ENCODE measurements around the gene ZNF76. TPM values are rescaled to one million over a fixed set of nuclear protein-coding genes. Genes with fewer than 3 reads are reported as not detected.

Gene ZNF76
- total RNA-seq, 2 experiments from 2014 or later: 31.0 to 59.5 TPM

GRCh38 chr6:35311390-35312075 lies 52.0 kb downstream of the ZNF76 start:
- Histone ChIP-seq H3K4me2 (ENCODE audit: low read length) (peak overlapping the region; percentile 89), H3K36me3 (ENCODE audit: insufficient read depth, low read length) (peaks cover 30% of the 10 kb centered on the region), H4K20me1 (ENCODE audit: insufficient read depth, low read length) (no peaks in the 10 kb centered on the region), H3K9me2 (ENCODE audit: insufficient read depth, low read length) (no peaks in the 10 kb centered on the region), H3K27ac (ENCODE audit: low read depth, low read length, poor library complexity, severe bottlenecking) (peak overlapping the region; percentile 78), H3K4me1 (ENCODE audit: insufficient read depth, low read length, poor library complexity, severe bottlenecking) (peaks cover 44% of the 10 kb centered on the region), H3K4me3 (ENCODE audit: low read depth, low read length, poor library complexity, severe bottlenecking) (peak overlapping the region; percentile 49), H2AFZ (ENCODE audit: low read length) (peak overlapping the region; percentile 60; the same call in 1 of the 2 replicates), H3K79me2 (ENCODE audit: insufficient read depth, low read depth, low read length) (no peaks in the 10 kb centered on the region), H3K9me3 (ENCODE audit: low read length) (no peaks in the 10 kb centered on the region)
- intact Hi-C loops (cut with micrococcal nuclease; ENCODE audit: unreplicated experiment): no loop called here
- BruUV-seq (replicated peaks): no TSS peak
- peak; percentile 82 for DNase-seq (ENCODE audit: low spot score)
- POLR2A ChIA-PET: interaction anchor here (0.9 to 1.9 kb wide), 4 partner anchors 9 to 17 kb away, joined by 3 to 8 read pairs (median 4); partner anchors contain the start of gene DEF6
- no peak for TF ChIP-seq EZH2phosphoT487 (IDR thresholded peaks at IDR 0.05; ENCODE audit: borderline replicate concordance, low read depth, low read length)
- TF ChIP-seq CTCF (conservative IDR thresholded peaks at IDR 0.05; ENCODE audit: low read length): no peak
- CTCF ChIA-PET (ENCODE audit: unreplicated experiment): interaction anchor here (1.0 kb wide), 1 partner anchor 13 kb away, joined by 5 read pairs; no protein-coding TSS in a partner anchor

- H3K4me1 ChIP-seq (ENCODE audit: insufficient read depth, low read length, poor library complexity, severe bottlenecking): peaks cover 44% of the 10 kb centered on the region
- BruUV-seq (replicated peaks): no TSS peak
- no peaks in the 10 kb centered on the region for H3K9me3 ChIP-seq (ENCODE audit: low read length)
- H3K4me2 ChIP-seq (ENCODE audit: low read length): peak overlapping the region; percentile 89
- peak overlapping the region; percentile 60; the same call in 1 of the 2 replicates for H2AFZ ChIP-seq (ENCODE audit: low read length)
- DNase-seq (ENCODE audit: low spot score): no peak
- CTCF ChIA-PET (ENCODE audit: unreplicated experiment): no interaction called here
- peak overlapping the region; percentile 49 for H3K4me3 ChIP-seq (ENCODE audit: low read depth, low read length, poor library complexity, severe bottlenecking)
- TF ChIP-seq CTCF (conservative IDR thresholded peaks at IDR 0.05; ENCODE audit: low read length): peak; percentile 46; the same call in 1 of the 2 replicates
- TF ChIP-seq EZH2phosphoT487 (IDR thresholded peaks at IDR 0.05; ENCODE audit: borderline replicate concordance, low read depth, low read length): no peak
- H3K27ac ChIP-seq (ENCODE audit: low read depth, low read length, poor library complexity, severe bottlenecking): peak overlapping the region; percentile 78
- H3K9me2 ChIP-seq (ENCODE audit: insufficient read depth, low read length): no peaks in the 10 kb centered on the region
- H3K36me3 ChIP-seq (ENCODE audit: insufficient read depth, low read length): peaks cover 37% of the 10 kb centered on the region
- POLR2A ChIA-PET: interaction anchor here (0.9 to 1.9 kb wide), 2 partner anchors 9 to 14 kb away, joined by 3 to 8 read pairs; no protein-coding TSS in a partner anchor
- intact Hi-C loops (cut with micrococcal nuclease; ENCODE audit: unreplicated experiment): no loop called here
- H4K20me1 ChIP-seq (ENCODE audit: insufficient read depth, low read length): no peaks in the 10 kb centered on the region
- no peaks in the 10 kb centered on the region for H3K79me2 ChIP-seq (ENCODE audit: insufficient read depth, low read depth, low read length)
Observed at GRCh38 chr6:35312076-35312800, 52.7 kb downstream of the ZNF76 start.

Measured in OCI-LY7 (cell line).